Measurements from ENCODE around the gene B3GNT5.

Gene B3GNT5

DNA sequence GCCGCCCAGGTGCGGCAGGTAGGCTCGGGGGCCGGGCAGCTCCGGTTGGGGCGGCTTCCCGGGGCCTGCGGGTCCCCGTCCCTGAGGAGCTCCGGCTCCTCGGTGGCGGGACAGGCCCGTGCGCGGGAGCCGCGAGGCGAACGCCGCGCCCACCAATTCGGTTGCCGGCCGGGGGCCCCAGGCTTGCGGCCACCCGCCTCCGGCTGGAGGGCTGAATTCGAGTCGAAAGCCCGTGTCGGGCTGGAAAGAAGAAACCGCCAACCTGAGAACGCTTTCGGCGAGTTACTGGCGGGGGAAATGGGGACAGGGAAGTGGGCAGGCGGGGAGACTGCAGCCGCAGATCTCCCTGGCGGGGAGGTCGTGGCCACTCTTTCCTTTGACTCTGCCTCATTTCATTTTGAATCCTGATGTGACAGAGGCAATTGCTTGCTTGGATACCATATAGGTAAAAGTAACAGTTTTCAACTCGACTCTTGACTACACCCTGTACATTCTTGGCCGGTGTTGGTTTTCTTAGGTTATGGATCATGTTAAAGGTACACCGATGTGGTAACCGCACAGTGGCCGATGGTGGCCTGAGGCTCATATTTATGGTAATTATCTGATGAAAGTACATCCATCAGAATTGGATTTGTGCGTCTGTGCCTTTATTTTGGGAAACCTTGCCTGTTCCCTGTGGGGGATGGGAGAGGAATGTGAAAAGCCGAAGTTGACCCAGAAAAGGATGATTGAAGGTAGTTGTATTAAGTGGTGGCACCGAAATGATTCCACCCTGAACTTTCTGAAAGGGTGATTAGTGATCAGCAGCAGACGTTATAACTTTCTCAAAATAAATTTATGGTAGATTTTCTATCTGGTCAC lies 1.7 kb downstream of the B3GNT5 start:
- Histone ChIP-seq H3K27ac (ENCODE audit: low read depth, low read length) (peak overlapping the region; percentile 59), H3K4me1 (ENCODE audit: control insufficient read depth, insufficient read depth, low read length) (peaks cover 14% of the 10 kb centered on the region), H3K4me3 (ENCODE audit: low read depth, low read length) (peak overlapping the region; percentile 84), H3K27me3 (ENCODE audit: control insufficient read depth, insufficient read depth, low read length) (peaks cover 38% of the 10 kb centered on the region), H3K9ac (ENCODE audit: low read depth, low read length) (peak overlapping the region; percentile 77), H3K36me3 (ENCODE audit: control insufficient read depth, insufficient read depth, low read length) (no peaks in the 10 kb centered on the region), H3K9me3 (ENCODE audit: control insufficient read depth, insufficient read depth, low read length) (no peaks in the 10 kb centered on the region)

DNA sequence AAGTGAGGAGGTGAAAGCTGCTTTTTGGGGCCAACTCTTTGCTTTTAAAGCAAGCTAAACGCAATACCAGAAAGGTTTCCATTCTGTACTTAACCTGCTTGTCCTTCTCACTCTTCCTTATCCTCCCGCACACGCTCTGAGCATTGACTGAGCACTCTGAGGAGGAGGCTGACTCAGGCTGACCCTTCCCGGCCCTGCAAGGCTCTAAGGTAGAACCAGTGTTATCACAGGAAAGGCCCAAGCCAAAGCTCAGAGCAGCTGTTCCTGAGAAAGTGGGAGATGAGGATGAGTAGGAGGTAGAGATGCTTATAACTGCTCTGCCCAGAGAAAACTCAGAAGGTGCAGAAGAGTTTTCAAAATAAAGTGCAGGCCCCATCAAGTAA lies 2.3 kb downstream of the B3GNT5 start:
- H3K9me3 ChIP-seq (ENCODE audit: control insufficient read depth, insufficient read depth, low read length) = no peaks in the 10 kb centered on the region
- H3K27me3 ChIP-seq (ENCODE audit: control insufficient read depth, insufficient read depth, low read length) = peaks cover 38% of the 10 kb centered on the region
- H3K4me3 ChIP-seq (ENCODE audit: low read depth, low read length) = peak overlapping the region; percentile 84
- H3K36me3 ChIP-seq (ENCODE audit: control insufficient read depth, insufficient read depth, low read length) = no peaks in the 10 kb centered on the region
- H3K9ac ChIP-seq (ENCODE audit: low read depth, low read length) = no peak overlapping the region
- peaks cover 14% of the 10 kb centered on the region for H3K4me1 ChIP-seq (ENCODE audit: control insufficient read depth, insufficient read depth, low read length)
- no peak overlapping the region for H3K27ac ChIP-seq (ENCODE audit: low read depth, low read length)

DNA sequence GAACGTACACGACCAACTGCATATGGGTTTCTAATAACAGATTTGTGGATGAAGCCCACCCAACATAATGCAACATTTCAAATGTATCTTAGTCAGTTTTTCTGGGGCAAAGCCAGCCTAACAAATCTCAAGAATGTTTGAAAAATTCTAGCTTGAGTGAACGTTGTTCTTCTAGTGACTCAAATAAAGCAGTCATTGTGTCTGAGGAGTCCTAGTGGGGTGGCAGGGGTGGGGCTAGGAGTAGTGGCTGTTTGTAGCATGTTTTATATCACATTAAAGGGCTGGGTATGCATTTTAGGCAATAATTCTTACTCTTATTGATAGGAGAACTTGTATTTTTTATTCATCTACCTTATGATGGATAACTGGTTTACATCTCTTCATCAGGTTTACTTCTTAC lies 6.0 kb downstream of the B3GNT5 start:
- H3K4me3 ChIP-seq (ENCODE audit: low read depth, low read length) = no peak overlapping the region
- H3K36me3 ChIP-seq (ENCODE audit: control insufficient read depth, insufficient read depth, low read length) = no peaks in the 10 kb centered on the region
- peaks cover 12% of the 10 kb centered on the region for H3K27me3 ChIP-seq (ENCODE audit: control insufficient read depth, insufficient read depth, low read length)
- peaks cover 24% of the 10 kb centered on the region for H3K4me1 ChIP-seq (ENCODE audit: control insufficient read depth, insufficient read depth, low read length)
- H3K27ac ChIP-seq (ENCODE audit: low read depth, low read length) = no peak overlapping the region
- H3K9ac ChIP-seq (ENCODE audit: low read depth, low read length) = no peak overlapping the region
- H3K9me3 ChIP-seq (ENCODE audit: control insufficient read depth, insufficient read depth, low read length) = no peaks in the 10 kb centered on the region

DNA sequence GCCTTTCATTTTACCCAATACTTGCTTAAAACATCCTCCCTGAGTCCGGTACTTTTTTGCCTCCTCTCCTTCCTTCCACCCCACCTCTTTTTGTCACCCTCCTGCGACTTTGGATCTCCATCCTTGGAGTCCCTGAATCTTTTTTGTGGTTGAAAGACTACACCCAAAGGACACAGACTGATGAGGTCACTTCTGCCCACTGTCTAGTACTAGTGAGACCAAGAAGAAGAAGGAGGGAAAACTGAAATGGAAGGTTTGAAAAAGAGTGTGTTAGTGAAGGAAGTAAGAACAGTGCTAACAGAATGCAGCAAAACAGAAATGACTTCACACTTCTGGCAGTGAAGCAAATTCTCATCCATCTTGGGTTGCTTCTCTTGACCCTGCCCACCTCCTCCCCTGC lies 6.6 kb downstream of the B3GNT5 start:
- H3K9ac ChIP-seq (ENCODE audit: low read depth, low read length) = no peak overlapping the region
- no peaks in the 10 kb centered on the region for H3K9me3 ChIP-seq (ENCODE audit: control insufficient read depth, insufficient read depth, low read length)
- no peak overlapping the region for H3K27ac ChIP-seq (ENCODE audit: low read depth, low read length)
- peaks cover 10% of the 10 kb centered on the region for H3K27me3 ChIP-seq (ENCODE audit: control insufficient read depth, insufficient read depth, low read length)
- peaks cover 29% of the 10 kb centered on the region for H3K4me1 ChIP-seq (ENCODE audit: control insufficient read depth, insufficient read depth, low read length)
- no peaks in the 10 kb centered on the region for H3K36me3 ChIP-seq (ENCODE audit: control insufficient read depth, insufficient read depth, low read length)
- no peak overlapping the region for H3K4me3 ChIP-seq (ENCODE audit: low read depth, low read length)

DNA sequence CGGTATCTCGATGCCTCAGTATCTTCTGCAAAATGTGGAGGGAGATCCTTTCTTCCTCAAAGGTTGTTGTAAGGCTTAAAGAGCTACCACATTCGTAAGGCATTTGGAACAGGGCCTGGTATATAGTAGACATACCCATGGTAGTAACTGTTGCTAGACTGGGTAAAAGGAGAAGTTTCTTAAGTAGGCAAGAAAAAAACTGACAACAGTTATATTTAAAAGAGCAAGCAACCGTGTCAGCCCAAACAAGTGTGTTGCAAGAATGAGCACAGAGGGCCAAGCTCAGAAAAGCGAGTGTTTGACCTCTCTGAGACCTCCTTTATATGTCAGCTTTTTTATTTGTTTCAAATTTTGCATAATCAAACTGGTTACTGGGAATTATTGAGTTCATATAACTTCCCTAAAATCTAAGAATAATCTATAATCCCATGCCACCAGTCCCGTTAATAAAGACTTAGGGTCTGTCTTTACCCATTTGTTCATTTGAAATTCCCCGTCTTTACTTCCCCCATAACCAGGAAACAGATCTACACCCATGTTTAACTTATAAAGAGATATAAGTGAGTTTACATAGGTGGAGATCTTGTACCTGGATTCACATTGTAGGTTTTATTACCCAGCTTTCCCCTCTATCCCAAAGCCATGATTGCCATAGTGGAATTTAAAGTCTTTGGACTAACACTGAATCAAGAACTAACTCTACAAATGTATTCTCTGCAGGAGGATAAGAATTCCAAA lies 7.3 kb downstream of the B3GNT5 start:
- H3K4me3 ChIP-seq (ENCODE audit: low read depth, low read length) = no peak overlapping the region
- H3K4me1 ChIP-seq (ENCODE audit: control insufficient read depth, insufficient read depth, low read length) = peaks cover 29% of the 10 kb centered on the region
- H3K27ac ChIP-seq (ENCODE audit: low read depth, low read length) = no peak overlapping the region
- H3K27me3 ChIP-seq (ENCODE audit: control insufficient read depth, insufficient read depth, low read length) = peaks cover 4% of the 10 kb centered on the region; the same call in 1 of the 2 replicates
- no peaks in the 10 kb centered on the region for H3K9me3 ChIP-seq (ENCODE audit: control insufficient read depth, insufficient read depth, low read length)
- no peak overlapping the region for H3K9ac ChIP-seq (ENCODE audit: low read depth, low read length)
- H3K36me3 ChIP-seq (ENCODE audit: control insufficient read depth, insufficient read depth, low read length) = no peaks in the 10 kb centered on the region

DNA sequence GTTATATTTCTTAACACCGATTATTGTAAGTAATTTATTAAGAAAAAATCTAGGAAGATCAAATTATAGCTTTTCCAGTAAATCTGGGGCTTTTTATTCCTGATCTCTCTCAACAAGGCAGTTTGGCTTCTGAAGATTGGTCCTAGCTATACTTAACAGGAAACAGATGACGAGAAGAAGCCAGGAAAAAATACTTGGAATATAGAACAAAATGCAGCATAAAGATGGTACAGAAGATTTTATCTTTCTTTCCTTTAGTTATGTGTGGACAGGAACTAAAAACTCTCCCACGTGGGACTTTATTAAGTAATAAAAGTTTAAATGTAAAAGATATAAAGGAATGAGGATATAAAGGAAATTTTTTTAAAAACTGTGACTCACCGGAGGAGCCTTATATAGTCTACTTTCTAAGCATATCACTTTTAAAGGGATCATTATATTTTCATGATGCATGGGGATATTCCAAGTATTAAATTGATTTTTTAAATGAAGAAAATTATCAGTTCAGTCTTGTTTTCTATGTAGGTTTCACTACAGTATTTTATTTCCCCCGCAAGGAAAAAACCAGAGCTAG lies 8.2 kb downstream of the B3GNT5 start:
- H3K9ac ChIP-seq (ENCODE audit: low read depth, low read length) = no peak overlapping the region
- H3K9me3 ChIP-seq (ENCODE audit: control insufficient read depth, insufficient read depth, low read length) = no peaks in the 10 kb centered on the region
- no peaks in the 10 kb centered on the region for H3K36me3 ChIP-seq (ENCODE audit: control insufficient read depth, insufficient read depth, low read length)
- H3K27ac ChIP-seq (ENCODE audit: low read depth, low read length) = no peak overlapping the region
- H3K4me3 ChIP-seq (ENCODE audit: low read depth, low read length) = no peak overlapping the region
- H3K4me1 ChIP-seq (ENCODE audit: control insufficient read depth, insufficient read depth, low read length) = peaks cover 38% of the 10 kb centered on the region
- H3K27me3 ChIP-seq (ENCODE audit: control insufficient read depth, insufficient read depth, low read length) = no peaks in the 10 kb centered on the region

DNA sequence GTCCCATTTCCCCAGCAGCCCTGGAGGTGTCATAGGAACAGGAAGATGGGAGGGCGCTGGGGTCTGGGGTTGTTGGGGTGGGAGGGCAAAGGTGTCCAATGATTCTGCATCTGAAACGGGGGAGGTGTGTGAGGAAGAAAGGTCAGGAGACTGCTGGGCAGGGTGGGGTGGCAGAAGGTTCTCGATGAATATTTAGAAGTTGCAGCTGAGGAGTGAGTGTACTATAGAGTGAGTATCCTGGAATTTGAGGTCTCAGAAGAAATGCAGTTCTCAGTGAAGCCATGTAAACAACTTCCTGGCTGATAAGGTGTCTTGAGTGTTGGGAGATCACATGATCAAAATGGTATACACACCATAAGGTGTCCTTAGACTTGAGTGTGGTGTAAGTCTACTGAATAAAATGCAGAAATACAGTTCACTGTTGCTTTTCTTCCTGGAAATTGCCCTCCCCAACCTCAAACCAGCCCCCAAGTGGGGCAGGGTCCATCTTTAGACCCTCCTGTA lies 9.9 kb downstream of the B3GNT5 start:
- Histone ChIP-seq H3K36me3 (ENCODE audit: control insufficient read depth, insufficient read depth, low read length) (no peaks in the 10 kb centered on the region), H3K9me3 (ENCODE audit: control insufficient read depth, insufficient read depth, low read length) (no peaks in the 10 kb centered on the region), H3K4me3 (ENCODE audit: low read depth, low read length) (no peak overlapping the region), H3K4me1 (ENCODE audit: control insufficient read depth, insufficient read depth, low read length) (peaks cover 43% of the 10 kb centered on the region), H3K27ac (ENCODE audit: low read depth, low read length) (no peak overlapping the region), H3K9ac (ENCODE audit: low read depth, low read length) (no peak overlapping the region), H3K27me3 (ENCODE audit: control insufficient read depth, insufficient read depth, low read length) (no peaks in the 10 kb centered on the region)

DNA sequence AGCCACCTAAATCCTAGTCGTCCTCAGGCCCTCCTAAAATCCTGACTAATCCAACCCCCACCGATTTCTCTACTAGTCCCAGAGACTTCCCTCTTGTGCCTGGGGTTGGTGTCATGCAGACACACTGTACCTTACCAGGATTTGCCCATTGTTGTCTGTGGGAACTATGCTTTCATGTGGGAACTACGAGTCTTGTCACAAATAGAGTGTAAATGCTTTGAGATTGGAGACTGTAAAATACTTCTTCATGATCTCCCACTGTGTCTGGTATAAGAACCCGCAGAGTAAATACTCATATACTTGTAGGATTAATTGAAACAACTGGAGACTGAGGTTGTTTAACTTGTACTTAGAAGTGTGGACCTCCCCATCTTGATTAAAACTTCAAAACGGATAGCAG lies 11.2 kb downstream of the B3GNT5 start:
- Histone ChIP-seq H3K27me3 (ENCODE audit: control insufficient read depth, insufficient read depth, low read length) (no peaks in the 10 kb centered on the region), H3K27ac (ENCODE audit: low read depth, low read length) (peak overlapping the region; percentile 93), H3K4me1 (ENCODE audit: control insufficient read depth, insufficient read depth, low read length) (peaks cover 56% of the 10 kb centered on the region), H3K4me3 (ENCODE audit: low read depth, low read length) (0 out of 2 replicates have a peak overlapping the region, but pooled peaks have one; percentile 13), H3K9ac (ENCODE audit: low read depth, low read length) (no peak overlapping the region), H3K36me3 (ENCODE audit: control insufficient read depth, insufficient read depth, low read length) (no peaks in the 10 kb centered on the region), H3K9me3 (ENCODE audit: control insufficient read depth, insufficient read depth, low read length) (no peaks in the 10 kb centered on the region)

DNA sequence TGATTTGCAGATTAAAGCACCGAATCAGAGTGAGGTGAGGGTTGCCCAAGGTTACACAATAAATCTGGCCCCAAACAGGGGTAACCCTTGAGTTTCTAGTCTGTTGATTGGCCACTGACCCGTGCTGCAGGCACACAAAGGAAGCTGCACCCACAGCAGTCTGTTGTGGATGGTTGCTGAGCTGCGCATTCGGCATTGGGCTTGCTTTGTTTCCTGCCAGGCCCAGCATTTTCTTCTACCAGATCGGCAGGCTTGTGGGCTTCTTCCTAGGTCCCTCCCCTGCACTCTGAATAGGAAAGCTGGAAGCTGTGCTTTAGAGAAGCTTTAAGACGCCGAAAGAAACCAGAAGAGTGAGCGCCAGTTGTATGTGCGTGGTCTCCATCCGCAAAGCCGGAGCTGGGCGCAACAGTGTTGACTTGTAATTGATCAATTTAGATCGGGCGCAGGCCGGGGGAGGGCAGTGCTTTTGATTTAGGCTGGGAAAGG lies 12.1 kb downstream of the B3GNT5 start:
- peak overlapping the region; percentile 59 for H3K9ac ChIP-seq (ENCODE audit: low read depth, low read length)
- H3K4me1 ChIP-seq (ENCODE audit: control insufficient read depth, insufficient read depth, low read length) = peaks cover 57% of the 10 kb centered on the region
- H3K27ac ChIP-seq (ENCODE audit: low read depth, low read length) = peak overlapping the region; percentile 93
- no peaks in the 10 kb centered on the region for H3K9me3 ChIP-seq (ENCODE audit: control insufficient read depth, insufficient read depth, low read length)
- H3K27me3 ChIP-seq (ENCODE audit: control insufficient read depth, insufficient read depth, low read length) = no peaks in the 10 kb centered on the region
- H3K4me3 ChIP-seq (ENCODE audit: low read depth, low read length) = peak overlapping the region; percentile 40
- H3K36me3 ChIP-seq (ENCODE audit: control insufficient read depth, insufficient read depth, low read length) = peaks cover under 1% of the 10 kb centered on the region; the same call in 1 of the 2 replicates

DNA sequence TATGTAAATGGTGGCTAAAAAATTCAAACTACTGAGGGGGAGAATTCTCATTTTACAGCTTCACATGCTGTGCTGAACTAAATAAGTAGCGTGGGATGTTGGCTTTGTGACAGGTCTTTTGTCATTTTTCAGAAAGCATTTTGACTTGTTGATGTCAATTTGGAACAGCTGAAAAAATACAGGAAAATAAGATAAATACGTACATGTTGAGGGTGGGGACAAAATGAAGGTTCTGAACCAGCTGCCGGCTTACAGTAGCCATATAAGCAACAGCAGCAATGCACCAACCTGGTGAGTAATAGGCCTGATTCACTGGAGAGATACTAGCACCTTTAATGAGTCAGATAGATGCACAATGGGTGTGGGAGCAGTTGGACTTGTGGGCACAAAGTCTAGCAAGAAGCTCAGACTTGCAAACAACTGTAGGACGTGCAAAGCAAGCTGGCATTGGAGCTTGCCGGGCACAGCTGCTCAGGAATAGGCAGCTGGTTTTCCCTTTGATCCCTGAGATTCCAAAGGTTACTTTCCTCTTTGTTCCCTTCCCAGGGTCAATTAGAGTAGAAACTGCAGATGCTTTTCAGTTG lies 12.9 kb downstream of the B3GNT5 start:
- Histone ChIP-seq H3K4me1 (ENCODE audit: control insufficient read depth, insufficient read depth, low read length) (peaks cover 57% of the 10 kb centered on the region), H3K9ac (ENCODE audit: low read depth, low read length) (peak overlapping the region; percentile 59; the same call in 1 of the 2 replicates), H3K27ac (ENCODE audit: low read depth, low read length) (peak overlapping the region; percentile 93), H3K36me3 (ENCODE audit: control insufficient read depth, insufficient read depth, low read length) (peaks cover 5% of the 10 kb centered on the region; the same call in 1 of the 2 replicates), H3K9me3 (ENCODE audit: control insufficient read depth, insufficient read depth, low read length) (no peaks in the 10 kb centered on the region), H3K27me3 (ENCODE audit: control insufficient read depth, insufficient read depth, low read length) (no peaks in the 10 kb centered on the region), H3K4me3 (ENCODE audit: low read depth, low read length) (peak overlapping the region; percentile 40; the same call in 1 of the 2 replicates)
